ENCODE data around the gene SFMBT1.

DNA sequence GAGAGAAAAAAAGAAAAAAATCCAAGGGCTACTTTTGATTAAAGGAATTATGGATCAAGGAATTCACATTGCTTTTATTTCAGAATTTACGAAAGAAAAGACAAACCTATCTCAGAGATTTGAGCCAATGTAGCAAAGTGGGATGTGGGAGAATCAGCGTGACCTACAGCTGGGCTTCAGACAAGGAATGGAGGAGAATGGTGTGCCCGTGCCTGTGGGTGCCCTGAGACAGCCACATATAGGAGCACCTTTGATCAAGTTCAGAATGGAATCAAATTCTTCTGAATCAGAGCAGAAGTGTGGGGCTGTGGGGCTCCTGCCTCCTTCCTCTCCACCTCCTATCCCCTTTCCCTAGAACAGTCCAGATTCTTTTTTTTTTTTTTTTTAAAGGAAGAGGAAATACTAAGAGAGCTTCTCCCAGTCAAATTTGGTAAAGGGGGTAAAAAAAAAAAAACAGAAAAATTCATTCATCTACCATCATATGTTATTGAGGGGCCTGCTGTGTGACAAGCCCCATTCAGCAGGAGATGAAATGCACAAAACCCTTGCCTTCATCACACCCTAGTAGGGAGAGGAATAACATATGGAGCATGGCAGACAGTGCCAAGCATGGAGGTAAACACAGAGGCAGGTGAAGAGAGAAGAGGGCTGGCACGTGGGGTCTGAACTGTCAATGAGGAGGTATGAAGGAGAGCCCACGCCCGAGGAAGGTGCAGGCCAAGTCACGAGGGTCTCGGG lies 186.0 kb downstream of the SFMBT1 start:
- TF ChIP-seq, protein P1, sequence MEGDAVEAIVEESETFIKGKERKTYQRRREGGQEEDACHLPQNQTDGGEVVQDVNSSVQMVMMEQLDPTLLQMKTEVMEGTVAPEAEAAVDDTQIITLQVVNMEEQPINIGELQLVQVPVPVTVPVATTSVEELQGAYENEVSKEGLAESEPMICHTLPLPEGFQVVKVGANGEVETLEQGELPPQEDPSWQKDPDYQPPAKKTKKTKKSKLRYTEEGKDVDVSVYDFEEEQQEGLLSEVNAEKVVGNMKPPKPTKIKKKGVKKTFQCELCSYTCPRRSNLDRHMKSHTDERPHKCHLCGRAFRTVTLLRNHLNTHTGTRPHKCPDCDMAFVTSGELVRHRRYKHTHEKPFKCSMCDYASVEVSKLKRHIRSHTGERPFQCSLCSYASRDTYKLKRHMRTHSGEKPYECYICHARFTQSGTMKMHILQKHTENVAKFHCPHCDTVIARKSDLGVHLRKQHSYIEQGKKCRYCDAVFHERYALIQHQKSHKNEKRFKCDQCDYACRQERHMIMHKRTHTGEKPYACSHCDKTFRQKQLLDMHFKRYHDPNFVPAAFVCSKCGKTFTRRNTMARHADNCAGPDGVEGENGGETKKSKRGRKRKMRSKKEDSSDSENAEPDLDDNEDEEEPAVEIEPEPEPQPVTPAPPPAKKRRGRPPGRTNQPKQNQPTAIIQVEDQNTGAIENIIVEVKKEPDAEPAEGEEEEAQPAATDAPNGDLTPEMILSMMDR (IDR thresholded peaks at IDR 0.05) = no peak
- no peak for TF ChIP-seq POLR2A (IDR thresholded peaks at IDR 0.05)

Data from Peyer's patch (tissue), 4 donors.